GM19328 (cell line): ENCODE results near the gene PHLDA2.

Source experiments
- ATAC-seq: cut with Tn5 transposase; IDR thresholded peaks from one replicate; pipeline ENCODE4 v1.9.1; 2021; ENCODE audit warnings: mild to moderate bottlenecking, moderate library complexity; ENCODE audit not compliant: unreplicated experiment

The PHLDA2 gene

GRCh38 chr11:2930704-2931419, 1.6 kb upstream of the PHLDA2 start:
- no peak for ATAC-seq

- ATAC-seq, result no peak
Measured at GRCh38 chr11:2929950-2930703, 907 bp upstream of the PHLDA2 start.

GRCh38 chr11:2929531-2929949, 320 bp upstream of the PHLDA2 start:
- ATAC-seq, result no peak

- ATAC-seq, result no peak
Measured at GRCh38 chr11:2927851-2928604, 1.2 kb downstream of the PHLDA2 start.

DNA sequence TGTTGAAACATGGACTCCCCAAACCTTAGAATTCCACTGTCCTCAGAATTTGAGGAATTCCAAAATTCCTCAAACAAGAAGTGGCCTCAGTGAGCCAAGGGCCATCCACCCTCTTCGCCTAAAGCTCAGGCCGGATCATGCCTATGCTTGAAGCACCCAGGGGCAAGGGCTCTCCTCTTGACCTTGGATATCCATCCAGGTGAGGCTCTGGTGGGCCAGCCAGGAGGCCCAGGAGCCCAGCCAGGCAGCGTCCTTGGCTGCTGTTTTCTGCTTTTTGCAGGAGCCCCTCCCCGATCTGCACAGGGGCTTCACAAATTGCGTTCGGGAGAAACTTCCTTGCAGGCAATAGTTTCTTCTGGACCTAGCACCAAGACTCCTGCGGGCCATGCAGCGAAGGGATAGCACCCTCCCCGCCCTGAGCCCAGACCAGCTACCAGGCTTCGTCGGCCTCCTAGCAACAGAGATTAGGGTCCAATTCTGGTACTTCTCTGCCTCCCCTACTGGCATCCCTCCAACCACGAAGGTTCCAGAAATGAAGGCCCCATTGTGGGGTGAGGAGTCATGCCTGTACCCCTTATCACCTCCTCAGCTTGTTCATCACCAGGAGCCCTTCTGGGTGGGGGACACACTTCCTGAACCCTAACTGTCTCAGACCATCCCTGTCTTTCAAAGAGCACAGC, 2.0 kb downstream of the PHLDA2 start:
- ATAC-seq, result no peak

GRCh38 chr11:2926611-2927051, 2.6 kb downstream of the PHLDA2 start:
- ATAC-seq, result no peak

GRCh38 chr11:2924821-2925675, 4.2 kb downstream of the PHLDA2 start:
- no peak for ATAC-seq

DNA sequence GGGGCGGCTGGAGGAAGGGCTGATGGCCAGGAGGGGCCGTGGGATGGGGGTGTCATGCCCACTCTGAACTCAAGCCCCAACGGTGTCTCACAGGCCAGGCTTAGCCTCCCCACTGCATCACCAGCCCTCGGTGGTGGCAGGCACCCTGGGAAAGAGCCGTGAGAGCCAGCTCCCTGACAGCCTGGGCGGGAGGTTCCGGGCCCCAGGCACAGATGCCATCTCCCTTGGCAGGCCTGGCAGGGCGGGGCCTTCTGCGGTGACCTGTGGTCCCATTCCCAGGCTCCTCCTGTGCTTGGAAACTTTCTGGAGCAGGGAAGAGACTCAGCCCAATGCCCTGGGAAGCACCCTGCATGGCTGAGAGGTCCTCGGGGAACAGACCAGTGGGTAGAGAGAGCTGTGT, 4.8 kb downstream of the PHLDA2 start:
- ATAC-seq, result no peak

DNA sequence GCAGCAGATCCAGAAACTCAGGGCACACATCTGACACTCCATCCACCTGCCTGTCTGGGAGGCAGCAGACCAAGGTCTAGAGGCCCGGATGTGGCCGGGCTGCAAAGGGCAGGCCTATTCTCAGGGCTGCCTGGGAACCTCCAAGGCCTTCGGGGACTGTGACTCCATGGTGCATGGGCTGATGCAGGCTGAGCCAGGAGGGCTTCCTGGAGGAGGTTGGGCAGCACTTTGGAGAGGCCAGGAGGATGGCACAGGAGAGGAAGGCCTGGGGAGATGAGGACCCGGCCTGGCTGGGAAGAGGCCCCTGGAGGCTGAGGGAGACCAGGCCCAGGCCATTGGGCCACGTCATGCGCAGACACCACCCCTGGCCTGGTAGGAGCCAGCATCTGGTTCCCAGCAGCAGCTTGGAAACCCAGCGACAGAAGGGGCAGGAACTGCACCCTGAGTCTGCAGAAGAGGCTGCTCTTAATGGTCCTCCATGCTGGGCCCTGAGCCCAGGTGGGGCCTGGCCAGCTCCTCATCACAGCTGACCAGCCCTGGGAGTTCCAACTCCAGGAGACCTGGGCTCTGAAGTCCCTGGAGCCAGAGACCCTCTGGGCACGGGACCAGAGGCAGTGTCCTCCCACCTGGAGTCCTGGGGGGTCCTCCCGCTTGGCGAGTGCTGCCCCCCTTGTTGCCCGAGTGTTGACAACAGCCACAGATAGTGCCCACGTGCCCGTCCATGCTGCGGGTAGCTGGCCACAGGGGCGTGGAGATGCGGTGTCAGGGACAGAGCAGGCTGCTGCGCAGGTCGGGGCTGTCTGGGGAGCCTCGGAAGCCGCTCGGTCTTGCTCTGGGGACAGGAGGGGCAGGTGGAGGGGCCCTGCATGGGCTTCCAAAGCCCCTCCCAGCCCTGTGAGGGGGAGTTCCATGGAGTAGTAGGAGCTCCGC, 5.5 kb downstream of the PHLDA2 start:
- no peak for ATAC-seq

- no peak for ATAC-seq
Measured at GRCh38 chr11:2922655-2923054, 6.6 kb downstream of the PHLDA2 start.

- ATAC-seq, result no peak
Measured at GRCh38 chr11:2921742-2922493, 7.3 kb downstream of the PHLDA2 start.

- ATAC-seq, result no peak
Measured at GRCh38 chr11:2921261-2921660, 8.0 kb downstream of the PHLDA2 start.

GRCh38 chr11:2920343-2920742, 8.9 kb downstream of the PHLDA2 start:
- ATAC-seq, result no peak

DNA sequence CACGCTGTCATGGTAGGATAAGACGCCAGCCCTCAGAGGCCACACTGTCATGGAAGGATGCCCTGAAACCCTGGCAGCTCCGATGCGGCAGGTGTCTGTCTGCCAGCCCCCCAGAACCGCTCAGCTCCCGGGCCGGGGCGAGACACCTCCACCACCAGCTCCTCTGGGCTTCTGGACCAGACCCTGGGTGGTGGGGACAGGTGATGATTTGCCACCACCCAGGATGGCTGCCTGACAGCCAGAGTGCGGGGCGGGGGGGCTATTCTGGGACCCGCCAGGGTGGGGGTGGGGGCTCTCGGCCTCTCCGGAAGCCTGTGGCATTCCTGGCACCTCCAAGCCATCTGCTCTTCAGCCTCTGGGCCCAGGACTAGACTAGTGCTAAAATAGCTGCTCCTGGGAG, 9.4 kb downstream of the PHLDA2 start:
- no peak for ATAC-seq

DNA sequence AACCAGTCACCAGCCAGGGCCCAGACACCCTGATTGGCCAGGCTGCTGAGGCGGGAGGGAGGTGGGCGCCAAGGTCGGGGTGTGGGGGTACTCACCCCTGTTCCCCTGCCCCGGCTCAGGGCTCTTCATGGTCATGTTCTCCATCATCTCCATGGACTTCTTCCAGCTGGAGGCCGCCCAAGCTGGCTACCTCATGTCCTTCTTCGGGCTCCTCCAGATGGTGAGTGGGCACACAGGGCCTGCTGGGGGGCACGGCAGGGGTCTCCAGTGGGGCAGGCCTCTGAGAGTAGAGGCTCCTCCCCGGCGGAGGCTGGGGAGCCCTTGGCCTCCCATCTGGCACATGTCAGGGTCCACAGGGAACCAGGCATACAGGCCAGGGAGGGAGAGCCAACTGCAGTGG, 10.0 kb downstream of the PHLDA2 start:
- no peak for ATAC-seq

DNA sequence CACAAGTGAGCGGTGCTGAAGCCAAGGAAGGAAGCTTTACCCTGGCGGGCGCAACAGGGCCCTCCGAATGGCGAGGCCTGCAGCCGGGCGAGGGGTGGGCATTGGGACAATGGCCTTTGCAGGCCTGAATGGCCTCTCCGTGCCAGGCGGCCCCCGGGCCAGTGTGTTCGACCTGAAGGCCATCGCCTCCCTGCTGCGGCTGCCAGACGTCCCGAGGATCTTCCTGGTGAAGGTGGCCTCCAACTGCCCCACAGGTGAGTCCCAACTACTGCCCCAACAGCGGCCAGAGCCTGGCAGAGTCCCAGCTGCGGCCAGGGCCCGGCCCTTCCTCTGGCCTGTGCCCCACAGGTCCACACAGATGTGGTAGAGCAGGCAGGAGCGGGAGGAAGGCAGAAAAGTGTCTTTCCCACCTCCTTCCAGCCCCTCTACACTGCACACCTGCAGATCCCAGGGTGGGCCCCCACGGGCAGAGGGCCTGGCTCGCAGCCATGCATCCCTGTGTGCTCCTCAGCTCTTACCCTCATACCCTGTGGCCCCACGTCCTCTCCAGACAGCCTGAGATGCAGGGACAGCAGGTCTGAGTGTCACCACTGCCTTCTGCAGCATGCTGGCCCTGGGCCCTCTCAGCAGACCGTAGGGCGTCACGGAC, 11.3 kb downstream of the PHLDA2 start:
- ATAC-seq, result no peak

DNA sequence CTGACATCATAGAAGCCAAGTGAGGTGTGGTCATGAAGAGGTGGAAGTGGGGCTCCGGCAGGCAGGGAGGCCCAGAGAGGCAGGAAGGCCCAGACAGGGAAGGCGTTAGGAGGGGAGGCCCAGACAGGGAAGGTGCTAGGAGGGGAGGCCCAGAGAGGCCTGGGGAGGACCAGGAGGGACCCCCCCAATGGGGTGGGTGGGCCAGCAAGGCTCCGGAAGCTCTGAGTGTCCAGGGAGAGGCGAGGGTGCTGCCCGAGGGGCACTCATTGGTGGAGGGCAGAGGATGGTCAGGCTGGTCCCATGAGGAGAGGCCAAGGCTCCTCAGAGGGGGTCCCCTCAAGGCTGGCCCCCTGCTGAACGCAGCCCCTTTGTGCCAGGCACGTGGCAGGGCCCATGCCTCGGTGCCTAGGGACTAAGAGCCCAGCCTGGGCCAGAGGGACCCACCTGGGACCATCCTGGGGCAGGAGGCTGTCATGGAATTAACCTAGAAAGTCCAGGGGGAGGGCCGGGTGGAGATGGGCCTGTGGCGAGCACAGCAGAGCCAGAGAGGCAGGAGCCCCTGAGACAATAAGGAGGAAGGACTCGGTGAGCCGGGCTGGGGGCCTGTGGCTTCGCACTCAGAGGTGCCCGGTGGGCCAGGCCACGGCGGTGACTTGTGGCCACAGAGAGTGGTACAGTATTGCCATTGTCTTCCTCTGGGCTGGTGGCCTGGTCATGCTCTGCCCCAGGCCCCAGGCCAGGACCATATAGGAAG, 12.2 kb downstream of the PHLDA2 start:
- ATAC-seq, result no peak
